ENCODE results near the gene STK38L. TPM values are rescaled to one million over a fixed set of nuclear protein-coding genes. Genes with fewer than 3 reads are reported as not detected.

The STK38L gene
- 18.5 TPM for polyA plus RNA-seq (2013, experiment 1 of 2)
- polyA plus RNA-seq (2013, experiment 2 of 2), result 19.1 TPM

GRCh38 chr12:27243804-27244688 lies at the start of gene STK38L:
Gene STK38L, plus strand, starts transcription at chr12:27244286. Its CDS starts 53,435 bp downstream, at chr12:27297721.
- Histone ChIP-seq H3K4me1 (ENCODE audit: control insufficient read depth, insufficient read depth, low read depth, low read length) (no peaks in the 10 kb centered on the region), H4K91ac (ENCODE audit: low read length) (peak within 1 kb of the TSS; percentile 98), H3K36me3 (ENCODE audit: control insufficient read depth in 1 of 2, insufficient read depth in 2 of 2, low read depth in 1 of 2, low read length in 2 of 2) (no peaks in the 10 kb centered on the region), H3K79me1 (replicated peaks; ENCODE audit: low read length, poor library complexity, severe bottlenecking) (peaks cover 9% of the 10 kb centered on the region), H2BK15ac (ENCODE audit: low read depth, poor library complexity, severe bottlenecking) (peak within 1 kb of the TSS; percentile 80), H3K4me3 (ENCODE audit: insufficient read depth in 1 of 2, low read depth in 1 of 2, low read length in 2 of 2) (peak within 1 kb of the TSS; percentile 69 to 85), H2AFZ (ENCODE audit: low read depth, low read length) (peak within 1 kb of the TSS; percentile 39), H3K18ac (ENCODE audit: low read depth in 1 of 2, low read length in 2 of 2) (peak within 1 kb of the TSS; percentile 50 to 83), H3K4ac (ENCODE audit: low read depth in 1 of 2, low read length in 2 of 2) (peak within 1 kb of the TSS; percentile 13 to 49), H2BK5ac (ENCODE audit: low read depth, low read length, poor library complexity, severe bottlenecking) (no peak within 1 kb of the TSS), H3K4me2 (ENCODE audit: low read length, poor library complexity, severe bottlenecking) (peak within 1 kb of the TSS; percentile 73), H3K27ac (ENCODE audit: low read length, poor library complexity, severe bottlenecking) (peak within 1 kb of the TSS; percentile 68), H3K9me3 (ENCODE audit: control insufficient read depth, low read length) (no peaks in the 10 kb centered on the region), H3K23ac (ENCODE audit: low read length in 2 of 2) (no peak within 1 kb of the TSS), H2BK120ac (ENCODE audit: low read depth, low read length) (no peak within 1 kb of the TSS), H3K9ac (ENCODE audit: low read length) (peak within 1 kb of the TSS; percentile 94), H3K27me3 (ENCODE audit: control insufficient read depth in 1 of 2, insufficient read depth in 1 of 2, low read length in 2 of 2) (no peaks in the 10 kb centered on the region), H4K8ac (ENCODE audit: low read length) (peak within 1 kb of the TSS; percentile 99), H3K14ac (ENCODE audit: low read length in 2 of 2) (peak within 1 kb of the TSS in 1 of 2 experiments; percentile 63), H2BK12ac (ENCODE audit: low read length in 2 of 2) (no peak within 1 kb of the TSS), H2AK5ac (ENCODE audit: low read length, severe bottlenecking) (no peak within 1 kb of the TSS)
- 9% methylated on average over 52 of the region's 69 CpGs for WGBS
- DNase-seq, result peak; percentile 94

- no peaks in the 10 kb centered on the region for H3K79me1 ChIP-seq (replicated peaks; ENCODE audit: low read length, poor library complexity, severe bottlenecking)
- H3K9ac ChIP-seq (ENCODE audit: low read length), result no peak overlapping the region
- no peak overlapping the region for H3K14ac ChIP-seq (ENCODE audit: low read length in 2 of 2)
- no peak overlapping the region for H2AK5ac ChIP-seq (ENCODE audit: low read length, severe bottlenecking)
- H3K4ac ChIP-seq (ENCODE audit: low read depth in 1 of 2, low read length in 2 of 2), result no peak overlapping the region
- peaks cover 1% of the 10 kb centered on the region for H3K4me1 ChIP-seq (ENCODE audit: control insufficient read depth, insufficient read depth, low read depth, low read length)
- H3K23ac ChIP-seq (ENCODE audit: low read length in 2 of 2), result no peak overlapping the region
- H3K27ac ChIP-seq (ENCODE audit: low read length, poor library complexity, severe bottlenecking), result no peak overlapping the region
- H3K36me3 ChIP-seq (ENCODE audit: control insufficient read depth in 1 of 2, insufficient read depth in 2 of 2, low read depth in 1 of 2, low read length in 2 of 2), result no peaks in the 10 kb centered on the region
- no peak overlapping the region for H2BK5ac ChIP-seq (ENCODE audit: low read depth, low read length, poor library complexity, severe bottlenecking)
- no peak overlapping the region for H3K4me3 ChIP-seq (ENCODE audit: insufficient read depth in 1 of 2, low read depth in 1 of 2, low read length in 2 of 2)
- H2BK15ac ChIP-seq (ENCODE audit: low read depth, poor library complexity, severe bottlenecking), result peak overlapping the region; percentile 12
- no peaks in the 10 kb centered on the region for H3K9me3 ChIP-seq (ENCODE audit: control insufficient read depth, low read length)
- H4K91ac ChIP-seq (ENCODE audit: low read length), result no peak overlapping the region
- no peak overlapping the region for H4K8ac ChIP-seq (ENCODE audit: low read length)
- no peak overlapping the region for H2BK120ac ChIP-seq (ENCODE audit: low read depth, low read length)
- no peak overlapping the region for H3K4me2 ChIP-seq (ENCODE audit: low read length, poor library complexity, severe bottlenecking)
- H3K18ac ChIP-seq (ENCODE audit: low read depth in 1 of 2, low read length in 2 of 2), result peak overlapping the region in 1 of 2 experiments; percentile 35
- H2AFZ ChIP-seq (ENCODE audit: low read depth, low read length), result no peak overlapping the region
- DNase-seq, result no peak
- no peak overlapping the region for H2BK12ac ChIP-seq (ENCODE audit: low read length in 2 of 2)
- WGBS, result 36% methylated on average over 2 of the region's 2 CpGs
- no peaks in the 10 kb centered on the region for H3K27me3 ChIP-seq (ENCODE audit: control insufficient read depth in 1 of 2, insufficient read depth in 1 of 2, low read length in 2 of 2)
Observed at GRCh38 chr12:27194644-27195043, 49.4 kb upstream of the STK38L start.

GRCh38 chr12:27198036-27198435 lies 46.0 kb upstream of the STK38L start:
- Histone ChIP-seq H3K14ac (ENCODE audit: low read length in 2 of 2) (peak overlapping the region in 1 of 2 experiments; percentile 88), H2BK5ac (ENCODE audit: low read depth, low read length, poor library complexity, severe bottlenecking) (no peak overlapping the region), H3K23ac (ENCODE audit: low read length in 2 of 2) (no peak overlapping the region), H3K4me1 (ENCODE audit: control insufficient read depth, insufficient read depth, low read depth, low read length) (no peaks in the 10 kb centered on the region), H3K9ac (ENCODE audit: low read length) (peak overlapping the region; percentile 38), H3K27ac (ENCODE audit: low read length, poor library complexity, severe bottlenecking) (no peak overlapping the region), H3K27me3 (ENCODE audit: control insufficient read depth in 1 of 2, insufficient read depth in 1 of 2, low read length in 2 of 2) (no peaks in the 10 kb centered on the region), H2BK12ac (ENCODE audit: low read length in 2 of 2) (no peak overlapping the region), H2AFZ (ENCODE audit: low read depth, low read length) (peak overlapping the region; percentile 62), H2BK120ac (ENCODE audit: low read depth, low read length) (no peak overlapping the region), H3K79me1 (replicated peaks; ENCODE audit: low read length, poor library complexity, severe bottlenecking) (no peaks in the 10 kb centered on the region), H2AK5ac (ENCODE audit: low read length, severe bottlenecking) (no peak overlapping the region), H3K4ac (ENCODE audit: low read depth in 1 of 2, low read length in 2 of 2) (no peak overlapping the region), H3K9me3 (ENCODE audit: control insufficient read depth, low read length) (no peaks in the 10 kb centered on the region), H4K8ac (ENCODE audit: low read length) (no peak overlapping the region), H3K4me2 (ENCODE audit: low read length, poor library complexity, severe bottlenecking) (no peak overlapping the region), H3K18ac (ENCODE audit: low read depth in 1 of 2, low read length in 2 of 2) (peak overlapping the region in 1 of 2 experiments; percentile 82), H3K36me3 (ENCODE audit: control insufficient read depth in 1 of 2, insufficient read depth in 2 of 2, low read depth in 1 of 2, low read length in 2 of 2) (no peaks in the 10 kb centered on the region), H4K91ac (ENCODE audit: low read length) (no peak overlapping the region), H3K4me3 (ENCODE audit: insufficient read depth in 1 of 2, low read depth in 1 of 2, low read length in 2 of 2) (no peak overlapping the region), H2BK15ac (ENCODE audit: low read depth, poor library complexity, severe bottlenecking) (no peak overlapping the region)
- WGBS, result 36% methylated on average over 3 of the region's 3 CpGs
- DNase-seq, result peak; percentile 58

DNA sequence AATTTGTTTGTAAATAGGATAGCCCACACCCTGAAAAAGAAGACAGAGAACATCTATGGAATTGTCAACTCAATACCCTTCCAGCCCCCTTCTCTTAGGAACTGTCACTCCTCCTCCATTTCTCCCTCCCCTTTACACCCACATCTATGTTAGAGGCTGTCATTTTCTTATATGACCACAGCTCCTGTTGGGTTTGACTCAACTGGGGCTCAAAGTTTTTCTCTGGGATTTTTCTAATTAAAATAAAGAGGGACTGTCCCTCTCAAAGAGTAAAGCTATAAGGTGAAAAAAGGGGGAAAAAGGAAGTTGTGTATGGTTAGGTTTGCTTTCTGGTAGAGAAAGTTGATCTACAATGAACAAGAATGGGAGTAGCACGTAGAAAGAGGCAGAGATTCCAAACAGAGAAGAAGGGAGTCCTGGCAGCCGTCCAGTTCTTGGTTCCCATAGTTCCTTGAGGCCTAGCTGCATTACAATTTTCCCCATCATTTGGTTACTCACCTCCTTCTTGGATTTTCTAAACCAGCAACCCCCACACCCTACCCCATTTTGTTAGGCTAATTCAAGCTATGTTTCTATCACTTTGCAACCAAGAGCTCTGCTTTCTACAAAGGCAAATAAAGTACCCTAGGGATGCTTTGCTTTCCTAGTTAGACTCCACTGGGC lies 44.3 kb upstream of the STK38L start:
- WGBS, result 89% methylated on average over 2 of the region's 2 CpGs

More for the DNA sequence above, 44.3 kb upstream of the STK38L start:
- no peak overlapping the region for H2BK120ac ChIP-seq (ENCODE audit: low read depth, low read length)
- no peak overlapping the region for H3K4me3 ChIP-seq (ENCODE audit: insufficient read depth in 1 of 2, low read depth in 1 of 2, low read length in 2 of 2)
- no peak overlapping the region for H2BK15ac ChIP-seq (ENCODE audit: low read depth, poor library complexity, severe bottlenecking)
- H2AFZ ChIP-seq (ENCODE audit: low read depth, low read length), result no peak overlapping the region
- H3K18ac ChIP-seq (ENCODE audit: low read depth in 1 of 2, low read length in 2 of 2), result no peak overlapping the region
- H3K14ac ChIP-seq (ENCODE audit: low read length in 2 of 2), result no peak overlapping the region
- no peak overlapping the region for H4K8ac ChIP-seq (ENCODE audit: low read length)
- H3K36me3 ChIP-seq (ENCODE audit: control insufficient read depth in 1 of 2, insufficient read depth in 2 of 2, low read depth in 1 of 2, low read length in 2 of 2), result no peaks in the 10 kb centered on the region
- no peaks in the 10 kb centered on the region for H3K79me1 ChIP-seq (replicated peaks; ENCODE audit: low read length, poor library complexity, severe bottlenecking)
- no peak overlapping the region for H3K23ac ChIP-seq (ENCODE audit: low read length in 2 of 2)
- H3K4me2 ChIP-seq (ENCODE audit: low read length, poor library complexity, severe bottlenecking), result no peak overlapping the region
- no peak overlapping the region for H3K4ac ChIP-seq (ENCODE audit: low read depth in 1 of 2, low read length in 2 of 2)
- no peak overlapping the region for H3K9ac ChIP-seq (ENCODE audit: low read length)
- H2AK5ac ChIP-seq (ENCODE audit: low read length, severe bottlenecking), result no peak overlapping the region
- H3K27ac ChIP-seq (ENCODE audit: low read length, poor library complexity, severe bottlenecking), result no peak overlapping the region
- no peak overlapping the region for H2BK12ac ChIP-seq (ENCODE audit: low read length in 2 of 2)
- H3K4me1 ChIP-seq (ENCODE audit: control insufficient read depth, insufficient read depth, low read depth, low read length), result no peaks in the 10 kb centered on the region
- H4K91ac ChIP-seq (ENCODE audit: low read length), result no peak overlapping the region
- no peaks in the 10 kb centered on the region for H3K27me3 ChIP-seq (ENCODE audit: control insufficient read depth in 1 of 2, insufficient read depth in 1 of 2, low read length in 2 of 2)
- no peaks in the 10 kb centered on the region for H3K9me3 ChIP-seq (ENCODE audit: control insufficient read depth, low read length)
- DNase-seq, result no peak
- H2BK5ac ChIP-seq (ENCODE audit: low read depth, low read length, poor library complexity, severe bottlenecking), result no peak overlapping the region

Data from mesenchymal stem cell (in vitro differentiated cells and primary cell).